HG02763 (cell line): ENCODE data around the gene HRC.
"Not testable (repeated sequence)": the region's sequence is repeated elsewhere in the genome, so short reads cannot be mapped to it uniquely, and the experiment has no call there.

ENCODE experiments used
- ATAC-seq: cut with Tn5 transposase; IDR thresholded peaks from one replicate; pipeline ENCODE4 v1.9.1; 2021; ENCODE audit warnings: mild to moderate bottlenecking, moderate library complexity; ENCODE audit not compliant: unreplicated experiment

HRC gene

DNA sequence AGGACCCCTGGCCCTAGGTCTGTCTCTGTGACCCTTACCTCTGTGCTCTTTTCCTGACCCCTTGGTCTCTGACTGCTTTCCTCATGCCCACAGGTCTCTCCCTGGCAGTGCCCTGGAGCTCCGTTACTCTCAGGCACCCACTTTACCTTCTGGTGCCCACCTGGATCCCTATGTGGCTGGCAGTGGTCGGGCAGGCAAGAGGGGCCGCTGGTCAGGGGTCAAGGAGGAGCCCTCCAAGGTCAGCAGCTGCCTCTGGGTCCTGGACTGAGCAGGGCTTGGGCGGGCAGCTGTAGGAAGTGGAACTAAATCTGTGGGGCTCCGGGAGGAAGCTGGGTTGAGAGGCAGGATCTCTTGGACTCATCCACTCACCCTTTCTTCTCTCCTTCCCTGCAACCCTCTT is 19.5 kb downstream of the HRC start:
- no peak for ATAC-seq

DNA sequence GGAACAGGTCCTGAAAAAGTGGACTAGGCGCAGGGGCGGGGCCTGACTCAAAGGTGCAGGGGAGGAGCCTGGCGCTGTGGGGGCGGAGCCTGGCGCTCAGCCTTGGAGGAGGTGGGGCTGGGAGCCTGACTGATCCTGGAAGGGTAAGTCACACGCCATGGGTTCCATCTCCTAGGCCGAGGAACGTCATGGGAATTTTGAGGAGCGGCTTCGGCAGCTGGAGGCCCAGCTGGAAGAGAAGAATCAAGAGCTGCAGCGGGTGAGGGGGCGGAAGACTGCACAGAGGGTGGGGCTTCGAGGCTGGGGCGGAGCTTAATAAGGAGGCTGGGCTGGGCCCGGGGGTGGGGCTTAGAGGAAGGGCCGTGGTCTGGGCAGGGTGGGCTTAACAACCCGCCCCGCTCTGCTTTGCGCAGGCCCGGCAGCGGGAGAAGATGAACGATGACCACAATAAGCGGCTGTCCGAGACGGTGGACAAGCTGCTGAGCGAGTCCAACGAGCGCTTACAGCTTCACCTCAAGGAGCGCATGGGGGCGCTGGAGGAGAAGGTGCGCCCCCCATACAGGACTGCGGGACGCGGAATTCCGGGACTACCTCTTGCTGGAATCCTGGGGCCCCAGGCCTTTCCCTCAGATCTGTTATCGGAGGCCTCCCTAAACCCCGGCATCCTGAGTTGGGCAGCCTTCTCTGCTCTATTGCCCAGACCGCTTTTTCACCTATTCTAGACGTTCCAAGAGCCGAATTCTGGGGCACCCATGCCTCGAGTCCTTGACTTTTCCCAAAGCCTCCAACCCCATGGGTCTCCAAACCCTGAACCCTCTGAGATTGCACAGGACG is 21.4 kb downstream of the HRC start:
- no peak for ATAC-seq

DNA sequence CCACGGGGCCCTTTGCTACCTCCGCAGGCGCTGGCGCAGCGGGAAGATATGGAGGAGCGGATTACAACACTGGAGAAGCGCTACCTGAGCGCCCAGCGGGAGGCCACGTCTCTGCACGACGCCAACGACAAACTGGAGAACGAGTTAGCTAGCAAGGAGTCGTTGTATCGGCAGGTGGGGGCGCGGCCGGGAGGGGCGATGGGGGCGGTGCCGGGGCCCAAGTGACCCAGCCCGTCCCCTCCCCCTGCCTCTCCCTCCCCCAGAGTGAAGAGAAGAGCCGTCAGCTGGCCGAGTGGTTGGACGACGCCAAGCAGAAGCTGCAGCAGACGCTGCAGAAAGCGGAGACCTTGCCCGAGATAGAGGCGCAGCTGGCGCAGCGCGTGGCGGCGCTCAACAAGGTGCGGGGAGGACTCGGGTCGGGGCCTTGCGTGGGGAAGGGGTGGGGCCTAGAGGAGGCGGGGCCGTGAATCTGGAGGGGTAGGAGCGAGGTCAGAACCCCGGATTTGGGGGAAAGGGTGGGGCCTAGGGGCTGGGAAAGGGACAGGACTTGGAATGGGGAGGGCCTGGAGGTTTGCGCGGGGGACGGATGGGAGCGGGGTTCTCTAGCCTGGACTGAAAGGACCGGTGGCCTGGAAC is 22.1 kb downstream of the HRC start:
- ATAC-seq: no peak

DNA sequence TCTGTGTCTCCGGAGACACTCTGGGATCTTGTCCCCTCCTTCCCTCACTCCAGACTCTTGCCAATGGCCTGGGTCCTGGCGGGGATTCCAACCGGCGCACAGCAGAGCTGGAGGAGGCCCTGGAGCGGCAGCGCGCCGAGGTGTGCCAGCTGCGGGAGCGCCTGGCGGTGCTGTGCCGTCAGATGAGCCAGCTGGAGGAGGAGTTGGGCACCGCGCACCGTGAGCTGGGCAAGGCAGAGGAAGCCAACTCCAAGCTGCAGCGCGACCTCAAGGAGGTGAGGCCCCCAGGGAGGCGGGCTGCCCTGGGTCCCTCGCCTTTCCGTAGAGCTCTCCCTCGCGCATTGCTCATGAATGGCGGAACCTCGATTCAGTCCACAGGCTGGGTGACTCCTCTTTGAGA is 24.9 kb downstream of the HRC start:
- ATAC-seq: no peak

DNA sequence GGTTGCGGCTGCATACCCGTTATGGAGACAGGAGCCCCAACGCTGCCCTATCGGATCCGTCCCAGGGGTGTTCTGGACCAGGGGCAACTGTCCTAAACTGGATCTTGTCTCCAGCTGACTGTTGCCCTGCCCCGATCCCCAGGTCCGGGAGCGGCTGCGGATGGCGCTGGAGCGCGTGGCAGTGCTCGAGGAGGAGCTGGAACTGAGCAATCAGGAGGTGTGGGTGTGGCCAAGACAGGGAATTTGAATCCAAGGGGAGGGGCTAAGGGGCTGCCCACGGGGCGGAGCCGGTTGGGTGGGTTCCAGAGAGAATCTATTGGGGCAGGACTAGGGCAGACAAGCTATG is 26.0 kb downstream of the HRC start:
- no peak for ATAC-seq

DNA sequence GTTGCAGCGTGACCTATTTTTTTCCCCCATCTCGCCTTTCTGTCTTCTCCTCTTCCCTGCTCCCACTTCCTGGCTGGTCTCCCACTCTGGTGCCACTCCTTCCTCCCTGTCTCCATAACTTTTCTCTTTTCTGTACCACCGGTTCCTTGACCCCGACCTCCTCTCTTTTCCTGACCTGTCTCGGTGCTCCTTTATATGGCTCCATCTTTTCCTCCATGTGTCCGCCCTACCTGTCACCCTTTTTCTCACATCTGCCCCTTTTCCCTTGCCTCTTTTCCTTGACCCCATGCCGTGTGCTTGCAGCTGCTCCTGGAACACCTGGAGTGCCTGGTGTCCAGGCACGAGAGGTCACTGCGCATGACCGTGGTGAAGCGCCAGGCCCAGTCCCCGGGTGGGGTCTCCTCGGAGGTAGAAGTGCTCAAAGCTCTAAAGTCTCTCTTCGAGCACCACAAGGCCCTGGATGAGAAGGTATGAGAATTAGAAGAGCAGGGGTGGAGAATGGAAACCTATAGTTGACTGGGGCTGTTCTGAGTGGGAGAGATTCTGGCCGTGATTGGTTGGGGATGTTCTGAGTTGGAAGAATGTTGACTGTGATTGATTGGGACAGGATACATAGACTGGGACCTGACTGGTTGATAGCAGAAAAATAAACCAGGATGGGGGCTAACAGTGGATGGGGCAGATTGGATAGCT is 26.5 kb downstream of the HRC start:
- no peak for ATAC-seq

DNA sequence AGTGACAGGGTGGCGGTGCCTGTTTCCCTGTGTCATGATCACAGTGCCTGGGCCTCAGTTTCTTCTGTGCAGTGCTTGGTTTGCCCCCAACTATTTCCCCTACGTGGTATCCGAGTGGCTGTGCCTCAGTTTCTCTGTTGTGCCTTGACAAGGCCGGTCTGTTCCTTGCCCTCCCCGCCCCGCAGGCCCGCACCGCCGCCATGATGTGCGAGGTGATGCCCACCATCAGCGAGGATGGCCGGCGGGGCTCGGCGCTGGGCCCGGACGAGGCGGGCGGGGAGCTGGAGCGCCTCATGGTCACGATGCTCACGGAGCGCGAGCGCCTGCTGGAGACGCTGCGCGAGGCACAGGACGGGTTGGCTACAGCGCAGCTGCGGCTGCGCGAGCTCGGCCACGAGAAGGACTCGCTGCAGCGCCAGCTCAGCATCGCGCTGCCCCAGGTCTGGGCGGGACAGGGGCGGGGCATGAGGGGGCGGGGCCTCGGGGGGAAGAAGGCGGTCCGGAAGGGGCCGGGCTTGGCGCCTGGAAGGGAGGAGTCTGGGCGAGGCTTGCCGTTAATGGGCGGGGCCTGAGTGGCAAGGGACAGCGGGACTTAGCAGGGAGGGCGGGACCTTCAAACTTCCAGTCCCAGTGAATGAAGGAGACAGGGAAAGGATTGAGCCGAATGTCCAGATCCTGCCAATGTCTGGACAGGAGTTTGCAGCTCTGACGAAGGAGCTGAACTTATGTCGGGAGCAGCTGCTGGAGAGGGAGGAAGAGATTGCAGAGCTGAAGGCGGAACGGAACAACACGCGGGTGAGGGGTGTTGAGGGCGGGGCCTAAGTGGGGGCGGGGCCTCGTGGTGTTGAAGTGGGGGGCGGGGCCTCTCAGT is 27.3 kb downstream of the HRC start:
- ATAC-seq: peak; percentile 86

DNA sequence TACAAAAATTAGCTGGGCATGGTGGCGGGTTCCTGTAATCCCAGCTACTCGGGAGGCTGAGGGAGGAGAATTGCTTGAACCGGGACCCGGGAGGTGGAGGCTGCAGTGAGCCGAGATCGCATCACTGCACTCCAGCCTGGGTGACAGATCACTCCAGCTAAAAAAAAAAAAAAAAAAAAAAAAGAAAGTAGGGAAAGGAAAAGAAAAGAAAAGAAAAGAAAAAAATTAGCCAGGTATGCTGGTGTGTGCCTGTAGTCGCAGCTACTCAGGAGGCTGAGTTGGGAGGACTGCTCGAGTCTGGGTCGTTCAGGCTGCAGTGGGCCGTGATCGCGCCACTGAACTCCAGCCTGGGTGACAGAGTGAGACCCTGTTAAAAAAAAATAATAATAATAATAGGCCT is 28.0 kb downstream of the HRC start:
- not testable (repeated sequence) for ATAC-seq

DNA sequence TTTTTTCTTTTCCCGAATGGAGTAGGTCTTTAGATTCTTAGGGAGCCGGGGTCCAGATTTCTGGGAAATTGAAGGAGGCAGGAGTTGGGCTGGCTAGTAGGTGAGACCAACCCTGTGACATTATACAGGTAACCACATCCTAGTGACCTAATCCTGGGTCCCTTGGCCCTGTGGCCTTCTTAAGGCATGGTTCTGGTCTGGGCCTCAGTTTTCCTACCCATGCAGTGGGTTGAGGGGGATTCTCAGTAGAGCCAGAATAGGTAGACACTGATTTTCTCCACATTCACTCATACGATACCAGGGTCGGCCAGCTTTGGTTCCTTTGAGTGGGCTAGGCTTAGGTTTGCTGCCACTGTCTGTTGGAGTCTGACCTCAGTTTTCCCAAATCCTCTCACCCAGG is 28.6 kb downstream of the HRC start:
- ATAC-seq: no peak

DNA sequence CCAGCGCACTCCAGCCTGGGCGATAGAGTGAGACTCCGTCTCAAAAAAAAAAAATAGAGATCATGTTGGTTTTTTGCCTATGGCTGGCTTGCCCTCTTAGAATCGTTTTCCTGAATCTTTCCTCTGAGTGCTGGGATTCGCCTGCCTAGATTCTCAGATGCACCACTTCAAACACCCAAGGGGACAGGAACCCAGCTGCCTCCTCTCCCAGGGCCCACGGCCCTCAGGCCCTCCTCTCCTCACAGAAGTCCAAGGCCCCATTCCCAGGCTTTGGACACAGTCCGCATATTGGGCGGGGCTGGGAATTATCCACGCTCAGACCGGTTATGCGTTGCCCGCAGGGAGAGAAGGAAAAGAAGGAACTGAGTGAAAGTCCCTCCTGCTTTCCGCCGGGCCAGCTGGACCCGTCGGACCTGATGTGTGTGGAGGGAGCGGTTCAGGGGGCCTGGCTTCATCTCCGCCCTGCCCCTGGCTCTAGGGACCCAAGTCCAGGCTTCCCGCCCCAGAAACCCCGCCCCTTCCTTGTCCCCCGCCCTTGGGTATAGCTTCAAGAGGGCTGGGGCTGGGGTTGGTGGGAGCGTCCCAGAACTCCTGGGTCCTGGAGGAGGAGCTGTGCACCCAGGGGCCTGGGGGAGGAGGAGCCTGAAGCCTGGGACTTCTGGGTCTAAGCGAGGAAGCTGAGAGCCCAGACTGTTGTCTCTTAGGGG is 30.0 kb downstream of the HRC start:
- ATAC-seq: no peak

DNA sequence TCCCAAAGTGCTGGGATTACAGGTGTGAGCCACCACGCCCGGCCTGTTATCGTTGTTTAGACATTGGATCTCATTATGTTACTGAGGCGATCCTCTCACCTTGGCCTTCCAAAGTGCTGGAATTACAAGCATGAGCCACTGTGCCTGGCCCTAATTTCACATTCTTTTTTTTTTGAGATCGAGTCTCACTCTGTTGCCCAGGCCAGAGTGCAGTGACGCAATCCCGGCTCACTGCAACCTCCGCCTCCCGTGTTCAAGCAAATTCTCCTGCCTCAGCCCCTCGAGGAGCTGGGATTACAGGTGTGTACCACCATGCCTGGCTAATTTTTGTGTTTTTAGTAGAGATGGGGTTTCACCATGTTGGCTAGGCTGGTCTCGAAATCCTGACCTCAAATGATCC is 31.9 kb downstream of the HRC start:
- ATAC-seq: not testable (repeated sequence)

DNA sequence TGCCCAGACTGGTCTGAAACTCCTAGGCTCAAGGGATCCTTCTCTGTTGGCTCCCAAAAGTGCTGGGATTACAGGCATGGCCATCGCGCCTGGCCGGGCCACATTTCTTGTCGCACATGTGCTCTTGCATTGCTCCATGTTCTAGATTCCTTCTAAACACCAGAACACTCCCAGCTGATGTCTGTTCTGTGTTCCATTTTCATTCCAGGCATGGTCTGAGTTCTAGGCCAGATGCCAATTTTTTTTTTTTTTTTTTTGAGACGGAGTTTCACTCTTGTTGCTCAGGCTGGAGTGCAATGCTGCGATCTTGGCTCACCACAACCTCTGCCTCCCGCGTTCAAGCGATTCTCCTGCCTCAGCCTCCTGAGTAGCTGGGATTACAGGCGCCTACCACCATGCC is 33.4 kb downstream of the HRC start:
- ATAC-seq: not testable (repeated sequence)

DNA sequence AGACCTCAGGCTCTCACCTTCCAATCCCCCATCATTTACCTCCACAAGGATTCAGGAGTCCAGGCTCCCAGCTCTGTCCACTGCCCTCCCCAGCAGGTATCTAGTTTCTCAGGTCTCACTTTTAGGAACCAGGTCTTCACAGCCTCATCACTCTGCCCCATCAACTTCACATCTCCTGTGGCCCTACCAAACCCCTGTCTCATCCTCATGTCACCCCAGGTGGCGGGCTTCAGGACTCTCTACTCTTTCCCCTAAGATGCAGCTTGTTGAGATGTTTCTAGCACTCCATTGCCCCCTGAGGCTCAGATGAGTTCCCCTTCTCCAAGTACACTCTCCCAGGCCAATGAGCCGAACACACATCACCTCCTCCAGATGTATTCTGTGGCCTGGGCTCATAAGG is 34.3 kb downstream of the HRC start:
- no peak for ATAC-seq

DNA sequence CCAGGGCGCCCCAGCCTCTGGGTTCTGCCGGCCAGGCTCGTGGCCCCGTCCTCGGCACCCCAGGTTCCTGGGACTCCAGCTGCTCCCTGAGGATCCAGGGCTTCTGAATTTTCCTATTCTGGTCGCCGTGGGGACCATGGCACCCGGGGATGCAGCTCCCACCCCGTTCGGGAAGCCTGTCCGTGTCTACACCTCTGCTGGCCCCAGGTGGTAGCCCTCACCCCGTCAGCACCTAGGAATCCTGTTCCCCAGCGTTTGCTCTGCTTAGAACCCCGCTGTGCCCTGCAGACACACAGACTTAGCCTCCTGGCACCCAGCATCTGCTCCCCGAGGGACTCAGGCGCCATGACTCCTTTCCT is 34.9 kb downstream of the HRC start:
- ATAC-seq: no peak

DNA sequence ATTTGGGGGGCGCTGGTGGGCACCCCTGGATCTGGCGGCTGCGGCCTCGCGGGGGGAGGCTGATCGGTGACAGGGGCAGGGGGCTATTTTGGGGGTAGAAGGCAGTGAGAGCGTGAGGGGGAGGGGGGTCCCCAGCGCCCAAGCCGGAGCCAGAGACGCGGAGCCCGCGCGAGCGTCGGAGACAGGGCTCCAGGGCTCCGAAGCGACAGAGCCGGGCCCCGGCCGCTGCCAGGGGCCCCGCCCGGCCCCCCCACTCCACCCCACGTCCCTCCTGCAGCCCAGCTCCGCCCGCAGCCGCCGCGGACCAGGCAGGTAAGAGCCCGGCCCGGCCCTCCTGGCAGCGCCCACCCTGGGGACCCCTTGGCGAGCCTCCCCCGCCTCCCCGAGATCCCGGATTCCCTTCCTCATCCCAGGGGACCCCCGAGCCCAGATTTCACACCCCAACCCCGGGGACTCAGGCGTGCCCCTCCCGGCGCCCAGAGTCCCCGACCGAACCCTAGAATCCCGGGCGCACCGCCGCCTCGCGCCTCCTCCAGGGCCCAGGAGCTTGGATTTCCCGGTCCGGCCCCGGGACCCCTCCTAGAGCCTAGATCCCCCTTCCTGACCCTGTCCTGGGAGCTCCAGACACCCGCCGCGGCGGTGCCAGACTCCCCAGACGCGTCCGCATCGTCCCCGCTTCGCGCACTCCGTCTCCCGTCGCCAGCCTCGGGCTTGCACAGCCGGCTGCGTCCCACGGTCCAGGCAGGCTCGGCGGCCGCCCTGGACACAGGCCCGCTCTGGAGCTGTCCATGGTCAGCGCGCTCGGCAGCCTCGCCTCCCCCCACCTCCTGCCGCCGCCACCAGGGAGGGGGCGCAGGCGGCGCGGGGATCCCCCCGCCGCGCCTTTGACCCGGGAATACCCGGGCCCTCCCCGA is 35.5 kb downstream of the HRC start, which contains the start of gene PPFIA3:
PPFIA3 (plus strand) TSS at position 134 of the 914 bp plus-strand sequence. CDS start 8,330 bp downstream, outside the sequence.
- no peak for ATAC-seq

DNA sequence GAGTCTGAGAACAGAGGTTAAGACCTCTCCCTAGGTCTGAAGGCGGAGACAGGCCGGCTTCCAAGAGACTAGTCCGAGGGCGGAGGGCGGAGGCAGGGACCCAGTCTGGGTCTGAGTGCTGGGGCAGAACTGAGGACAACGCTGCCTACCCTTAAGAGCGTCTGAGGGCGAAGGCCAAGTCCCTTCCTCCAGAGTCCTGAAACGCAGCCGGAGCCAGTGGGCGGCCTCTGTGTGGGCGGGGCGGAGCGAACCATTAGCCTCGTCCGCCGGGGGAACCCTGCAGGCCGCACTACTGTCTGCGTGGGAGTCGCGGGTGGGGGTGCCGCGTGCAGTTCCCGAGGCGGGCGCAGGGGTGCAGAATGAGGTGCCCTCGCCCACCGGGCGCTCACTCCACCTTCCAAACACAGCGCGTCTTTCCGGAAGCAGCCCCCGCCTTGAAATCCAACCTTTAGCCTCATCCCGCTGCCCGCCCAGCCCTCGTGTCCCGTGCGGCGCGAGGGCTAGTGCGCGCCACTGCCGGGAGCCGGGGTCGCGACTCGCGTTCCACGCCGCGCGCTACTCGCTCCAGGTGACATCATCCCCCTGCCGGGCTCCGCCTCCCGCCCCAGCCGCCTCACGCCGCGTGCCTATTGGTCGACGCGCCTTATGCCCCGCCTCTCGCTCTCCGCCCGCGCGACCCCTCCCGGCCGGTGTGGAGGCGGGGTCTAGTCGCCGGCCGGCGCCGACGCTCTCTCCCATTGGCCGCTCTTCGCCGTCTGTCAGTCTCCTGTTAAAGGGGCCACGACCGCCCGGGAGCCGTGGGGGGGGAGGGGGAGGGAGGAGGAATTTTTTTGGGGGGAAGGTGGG is 36.4 kb downstream of the HRC start, which contains the start of gene C19orf73:
C19orf73 (minus strand) TSS at position 579 of the 846 bp plus-strand sequence; CDS start at position 458, 121 bp downstream.
- ATAC-seq: peak; percentile 80

DNA sequence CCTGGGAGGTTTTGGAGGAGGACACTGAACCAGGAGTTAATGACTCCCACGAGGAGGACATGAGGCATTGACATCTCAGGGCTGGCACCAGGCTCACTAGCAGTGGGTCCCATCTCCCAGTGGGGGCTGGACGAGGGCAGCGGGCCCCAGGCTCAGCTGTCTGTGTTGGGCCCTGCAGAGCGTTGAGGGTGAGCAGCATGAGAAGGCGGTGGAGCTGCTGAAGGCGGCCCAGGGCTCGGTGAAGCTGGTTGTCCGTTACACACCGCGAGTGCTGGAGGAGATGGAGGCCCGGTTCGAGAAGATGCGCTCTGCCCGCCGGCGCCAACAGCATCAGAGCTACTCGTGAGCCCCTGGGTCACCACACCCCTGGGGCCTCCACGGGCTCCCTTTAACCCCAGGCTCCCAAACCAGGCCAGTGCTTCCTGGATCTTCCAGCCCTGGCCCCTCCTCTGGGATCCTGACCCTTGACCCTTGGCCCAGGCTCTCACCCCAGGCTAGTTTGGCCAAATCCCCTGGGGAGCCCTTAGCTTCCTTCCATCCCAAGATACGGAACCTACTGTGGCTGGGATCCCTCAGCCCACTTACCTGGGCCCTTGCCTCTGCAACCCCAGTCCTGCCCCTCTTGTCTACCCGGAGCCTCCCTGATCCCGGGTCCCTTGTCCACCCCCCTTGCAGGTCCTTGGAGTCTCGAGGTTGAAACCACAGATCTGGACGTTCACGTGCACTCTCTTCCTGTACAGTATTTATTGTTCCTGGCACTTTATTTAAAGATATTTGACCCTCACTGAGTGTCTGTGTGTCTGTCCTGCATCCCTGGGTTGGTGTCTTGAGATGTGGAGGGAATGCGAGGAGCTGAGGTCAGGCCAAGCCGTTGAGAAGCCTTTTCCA is 37.3 kb downstream of the HRC start:
- no peak for ATAC-seq
